ENCODE data around the gene ANXA8.

ANXA8 gene

GRCh38 chr10:47445720-47446119, 38.2 kb downstream of the ANXA8 start:
- FAIRE-seq, result no peak

- no peak for FAIRE-seq
Observed at GRCh38 chr10:47444047-47444446, 39.9 kb downstream of the ANXA8 start.

- no peak for FAIRE-seq
Observed at GRCh38 chr10:47443145-47443544, 40.8 kb downstream of the ANXA8 start.

GRCh38 chr10:47442351-47442750, 41.6 kb downstream of the ANXA8 start:
- FAIRE-seq, result no peak

GRCh38 chr10:47441938-47442337, 42.0 kb downstream of the ANXA8 start:
- FAIRE-seq, result no peak

- no peak for FAIRE-seq
Observed at GRCh38 chr10:47440207-47440606, 43.7 kb downstream of the ANXA8 start.

- no peak for FAIRE-seq
Observed at GRCh38 chr10:47438857-47439474, 44.9 kb downstream of the ANXA8 start.

- FAIRE-seq, result no peak
Observed at GRCh38 chr10:47435081-47435480, 48.8 kb downstream of the ANXA8 start.

GRCh38 chr10:47425813-47426419, 58.0 kb downstream of the ANXA8 start:
- no peak for FAIRE-seq

GRCh38 chr10:47424231-47424630, 59.7 kb downstream of the ANXA8 start:
- FAIRE-seq, result no peak

- FAIRE-seq, result no peak
Observed at GRCh38 chr10:47423476-47423875, 60.4 kb downstream of the ANXA8 start.

- no peak for FAIRE-seq
Observed at GRCh38 chr10:47421057-47421952, 62.6 kb downstream of the ANXA8 start.

GRCh38 chr10:47420305-47421056, 63.4 kb downstream of the ANXA8 start:
- no peak for FAIRE-seq

GRCh38 chr10:47419421-47419820, 64.5 kb downstream of the ANXA8 start:
- no peak for FAIRE-seq

- FAIRE-seq, result no peak
Observed at GRCh38 chr10:47418966-47419365, 64.9 kb downstream of the ANXA8 start.

GRCh38 chr10:47418321-47418720, 65.6 kb downstream of the ANXA8 start:
- FAIRE-seq, result no peak

Data from TTC549 (cell line).